ENCODE measurements around the gene KIF2A. TPM values are rescaled to one million over a fixed set of nuclear protein-coding genes. Genes with fewer than 3 reads are reported as not detected.

Gene KIF2A
- total and polyA plus RNA-seq, 4 donors = 3.5 to 64.3 (median 20.3) TPM

- Histone ChIP-seq H3K4me1 (ENCODE audit: control insufficient read depth in 5 of 5, insufficient read depth in 5 of 5, low read length in 5 of 5) (no peaks in the 10 kb centered on the region), H3K9me3 (ENCODE audit: control insufficient read depth in 4 of 4, insufficient read depth in 3 of 4, low read length in 3 of 4) (no peaks in the 10 kb centered on the region), H3K27me3 (ENCODE audit: control insufficient read depth in 3 of 3, insufficient read depth in 3 of 3, low read length in 2 of 3) (no peaks in the 10 kb centered on the region), H3K27ac (ENCODE audit: low read depth in 1 of 2, low read length in 1 of 2) (no peak overlapping the region), H3K36me3 (ENCODE audit: control insufficient read depth in 4 of 4, insufficient read depth in 4 of 4, low read length in 4 of 4) (peaks cover 0 to 22% (median 3%) of the 10 kb centered on the region in 4 donors), H3K9ac (ENCODE audit: insufficient read depth in 1 of 2, low read length in 2 of 2) (no peak overlapping the region), H3K4me3 (no peak overlapping the region)
- ATAC-seq (ENCODE audit: insufficient read depth, low FRiP score) (no peak), DNase-seq (peak in 2 of 3 donors; percentile 58 to 64)
- TF ChIP-seq CTCF (IDR thresholded peaks at IDR 0.05; ENCODE audit: control extremely low read depth, extremely low read depth) = peak; percentile 24
Measured at GRCh38 chr5:62354028-62354874, 48.2 kb downstream of the KIF2A start.

GRCh38 chr5:62362701-62363100 lies 56.7 kb downstream of the KIF2A start:
- Histone ChIP-seq H3K9me3 (ENCODE audit: control insufficient read depth in 4 of 4, insufficient read depth in 3 of 4, low read length in 3 of 4) (no peaks in the 10 kb centered on the region), H3K4me1 (ENCODE audit: control insufficient read depth in 5 of 5, insufficient read depth in 5 of 5, low read length in 5 of 5) (no peaks in the 10 kb centered on the region), H3K9ac (ENCODE audit: insufficient read depth in 1 of 2, low read length in 2 of 2) (no peak overlapping the region), H3K36me3 (ENCODE audit: control insufficient read depth in 4 of 4, insufficient read depth in 4 of 4, low read length in 4 of 4) (peaks cover 4 to 34% (median 14%) of the 10 kb centered on the region in 4 donors), H3K27ac (ENCODE audit: low read depth in 1 of 2, low read length in 1 of 2) (no peak overlapping the region), H3K27me3 (ENCODE audit: control insufficient read depth in 3 of 3, insufficient read depth in 3 of 3, low read length in 2 of 3) (no peaks in the 10 kb centered on the region), H3K4me3 (no peak overlapping the region)
- no peak for TF ChIP-seq CTCF (IDR thresholded peaks at IDR 0.05; ENCODE audit: control extremely low read depth, extremely low read depth)
- ATAC-seq (ENCODE audit: insufficient read depth, low FRiP score) = no peak
- 97 to 98% methylated on average over 3 of the region's 3 CpGs for WGBS, 2 donors
- no peak for DNase-seq

DNA sequence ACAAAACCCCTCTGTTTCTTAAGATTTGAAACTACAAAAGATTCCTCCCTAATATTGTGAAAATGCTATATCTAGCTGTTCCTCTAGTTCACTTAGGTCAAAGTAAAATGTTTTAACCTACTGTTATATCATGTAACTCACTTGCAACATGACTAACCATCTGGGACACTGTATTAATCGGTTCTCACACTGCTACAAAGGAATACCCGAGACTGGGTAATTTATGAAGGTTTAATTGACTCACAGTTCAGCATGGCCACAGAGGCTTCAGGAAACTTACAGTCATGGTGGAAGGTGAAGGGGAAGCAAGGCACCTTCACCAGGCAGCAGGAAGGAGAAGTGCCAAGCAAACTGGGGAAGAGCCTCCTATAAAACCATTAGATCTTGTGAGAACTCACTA lies 63.0 kb downstream of the KIF2A start:
- Histone ChIP-seq H3K27me3 (ENCODE audit: control insufficient read depth in 3 of 3, insufficient read depth in 3 of 3, low read length in 2 of 3) (no peaks in the 10 kb centered on the region), H3K4me3 (no peak overlapping the region), H3K9ac (ENCODE audit: insufficient read depth in 1 of 2, low read length in 2 of 2) (no peak overlapping the region), H3K36me3 (ENCODE audit: control insufficient read depth in 4 of 4, insufficient read depth in 4 of 4, low read length in 4 of 4) (peaks cover 2 to 28% (median 15%) of the 10 kb centered on the region in 4 donors), H3K4me1 (ENCODE audit: control insufficient read depth in 5 of 5, insufficient read depth in 5 of 5, low read length in 5 of 5) (no peaks in the 10 kb centered on the region), H3K27ac (ENCODE audit: low read depth in 1 of 2, low read length in 1 of 2) (no peak overlapping the region), H3K9me3 (ENCODE audit: control insufficient read depth in 4 of 4, insufficient read depth in 3 of 4, low read length in 3 of 4) (no peaks in the 10 kb centered on the region)
- ATAC-seq (ENCODE audit: insufficient read depth, low FRiP score) (no peak), DNase-seq (no peak)
- no peak for TF ChIP-seq CTCF (IDR thresholded peaks at IDR 0.05; ENCODE audit: control extremely low read depth, extremely low read depth)
- WGBS, 2 donors = 95 to 96% methylated on average over 2 of the region's 2 CpGs
